Right lobe of liver (tissue), 4 donors: ENCODE measurements around the gene MAP3K2.

ENCODE experiments used
- CTCF ChIP-seq, 4 donors: fragments of 200-600 bp in 3 of 4; fragments of 450-650 bp in 1 of 4; IDR thresholded peaks; one replicate each; pipeline versions ENCODE4 v1.5.1 to v1.8.0; 2016 to 2022; ENCODE audit warnings: antibody characterized with exemption in 4 of 4, mild to moderate bottlenecking in 2 of 4
- POLR2A ChIP-seq: fragments of 450-650 bp; IDR thresholded peaks from one replicate; pipeline ENCODE4 v1.6.1; 2017; ENCODE audit warnings: antibody characterized with exemption, mild to moderate bottlenecking
- donor health status: DM: no; HTN: no; CAD: no.
- donor health status: DM: no; HTN: no; CAD: no.
- donor health status: DM: no; HTN: yes; CAD: no.

GRCh38 chr2:127416506-127417001 is 28.8 kb upstream of the MAP3K2 start:
- TF ChIP-seq CTCF (IDR thresholded peaks at IDR 0.05) (no peak), POLR2A (no peak)
